CD4-positive, alpha-beta T cell treated with Interleukin-2 at 100 ng/mL for 4 hours (primary cell): ENCODE data around the gene RPL39.
"Not testable (repeated sequence)": the region's sequence is repeated elsewhere in the genome, so short reads cannot be mapped to it uniquely, and the experiment has no call there.

Experiments used
- DNase-seq: peaks from one replicate; pipeline ENCODE4 v3.0.0-alpha.2; 2020; ENCODE audit warnings: low spot score

RPL39 gene

DNA sequence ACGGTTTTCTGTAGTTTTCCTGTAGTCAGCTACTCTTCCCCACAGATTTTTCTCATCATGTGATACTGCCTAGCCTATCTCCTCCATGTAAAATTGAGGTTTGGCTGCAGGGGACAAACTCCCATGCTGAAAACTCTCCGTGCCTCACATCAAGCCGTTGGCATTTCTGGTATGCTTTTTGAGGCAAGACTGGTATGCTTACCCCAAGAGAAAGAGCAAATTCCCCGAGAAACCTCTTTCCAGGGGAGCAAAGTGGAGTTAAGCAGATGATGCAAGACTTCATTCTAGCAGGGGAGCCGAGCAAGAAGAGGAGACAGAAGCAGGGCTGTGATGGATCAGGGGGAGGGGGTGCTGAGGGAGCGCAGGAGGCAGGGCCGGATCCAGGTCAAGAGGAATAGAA is 28.2 kb downstream of the RPL39 start:
- DNase-seq, result no peak

DNA sequence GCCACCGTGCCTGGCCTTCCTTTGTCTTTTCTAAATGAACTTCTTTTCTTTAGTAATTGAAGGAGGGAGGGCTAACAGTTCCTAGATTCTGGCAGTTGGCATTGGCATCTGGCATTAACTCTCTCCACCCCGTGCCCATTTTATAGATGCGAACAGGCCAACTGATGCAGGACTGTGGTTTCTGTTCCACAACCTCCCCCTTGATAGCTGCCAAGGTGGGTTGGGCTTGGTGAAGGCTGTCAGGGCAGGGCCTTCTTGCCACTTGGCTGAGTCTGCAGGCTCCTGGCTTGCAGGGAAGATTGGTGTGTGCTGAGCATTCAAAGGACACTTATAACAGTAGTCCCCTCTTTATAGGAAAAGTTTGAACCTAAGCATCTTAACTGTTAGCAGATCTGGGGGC is 28.7 kb downstream of the RPL39 start:
- DNase-seq, result no peak

DNA sequence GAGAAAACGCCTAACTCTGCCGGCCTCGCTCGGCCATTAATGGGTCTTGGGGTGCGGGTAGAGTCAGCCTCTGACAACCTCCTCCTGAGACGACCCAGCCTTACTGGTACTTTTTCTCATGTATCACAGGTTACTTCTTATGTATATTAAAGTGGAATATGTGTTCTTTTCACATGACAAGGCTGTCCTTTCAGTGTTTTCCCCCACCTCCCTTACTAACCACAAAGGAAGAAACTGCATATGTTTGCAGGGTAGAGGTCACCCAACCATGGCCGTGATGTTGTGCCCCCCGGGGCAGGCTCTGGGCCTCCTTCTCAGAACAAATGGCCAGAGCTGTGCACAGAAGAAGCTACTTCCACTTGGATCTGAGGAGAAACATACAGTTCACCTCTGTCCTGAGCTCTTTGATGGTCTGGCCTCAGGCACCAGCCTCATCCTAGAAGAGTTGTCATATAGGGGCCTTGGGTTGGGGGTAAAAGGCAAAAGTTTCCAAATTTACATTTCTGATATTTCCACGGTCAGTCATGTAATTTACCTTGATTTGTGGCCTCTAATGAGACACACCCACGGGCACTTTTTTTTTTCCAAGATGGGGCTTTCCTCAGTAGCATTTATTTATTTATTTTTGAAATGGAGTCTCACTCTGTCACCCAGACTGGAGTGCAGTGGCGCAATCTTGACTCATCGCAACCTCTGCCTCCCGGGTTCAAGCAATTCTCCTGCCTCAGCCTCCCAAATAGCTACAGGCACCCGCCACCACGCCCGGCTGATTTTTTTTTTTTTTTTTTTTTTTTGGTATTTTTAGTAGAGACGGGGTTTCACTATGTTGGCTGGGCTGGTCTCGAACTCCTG is 31.2 kb downstream of the RPL39 start:
- DNase-seq, result no peak

DNA sequence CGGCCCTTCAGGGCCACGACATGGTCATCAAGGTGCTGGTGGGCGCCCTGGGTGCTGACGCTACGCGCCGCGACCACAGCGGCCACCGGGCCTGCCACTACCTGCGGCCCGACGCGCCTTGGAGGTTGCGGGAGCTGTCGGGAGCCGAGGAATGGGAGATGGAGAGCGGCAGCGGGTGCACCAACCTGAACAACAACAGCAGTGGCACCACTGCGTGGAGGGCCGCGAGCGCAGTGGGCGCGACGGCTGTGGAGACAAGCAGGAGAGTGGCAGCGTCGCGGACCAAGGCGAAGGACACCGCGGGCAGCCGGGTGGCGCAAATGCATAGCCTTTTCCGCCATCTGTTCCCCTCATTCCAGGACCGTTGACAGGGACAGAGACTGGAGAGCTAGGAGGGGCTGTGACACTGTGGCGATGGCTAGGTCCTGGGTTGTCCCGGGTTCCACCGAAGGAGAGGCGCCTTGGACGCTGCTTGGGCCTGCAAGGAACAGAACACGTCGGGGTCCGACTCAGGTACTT is 32.1 kb downstream of the RPL39 start:
- no peak for DNase-seq

DNA sequence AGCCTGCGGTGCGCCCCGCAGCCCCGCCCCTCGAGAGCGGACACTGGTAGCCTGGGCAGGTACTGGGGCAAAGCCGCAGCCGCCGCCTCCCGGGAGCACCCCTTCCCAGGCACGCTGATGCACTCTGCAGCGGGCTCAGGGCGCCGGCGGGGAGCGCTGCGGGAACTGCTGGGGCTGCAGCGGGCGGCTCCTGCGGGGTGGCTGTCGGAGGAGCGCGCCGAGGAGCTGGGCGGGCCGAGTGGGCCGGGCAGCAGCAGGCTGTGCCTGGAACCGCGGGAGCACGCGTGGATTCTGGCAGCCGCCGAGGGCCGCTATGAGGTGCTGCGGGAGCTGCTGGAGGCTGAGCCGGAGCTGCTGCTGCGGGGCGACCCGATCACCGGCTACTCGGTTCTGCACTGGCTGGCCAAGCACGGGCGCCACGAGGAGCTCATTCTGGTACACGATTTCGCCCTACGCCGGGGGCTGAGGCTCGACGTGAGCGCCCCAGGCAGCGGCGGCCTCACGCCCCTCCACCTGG is 32.6 kb downstream of the RPL39 start:
- DNase-seq, result peak; percentile 13

DNA sequence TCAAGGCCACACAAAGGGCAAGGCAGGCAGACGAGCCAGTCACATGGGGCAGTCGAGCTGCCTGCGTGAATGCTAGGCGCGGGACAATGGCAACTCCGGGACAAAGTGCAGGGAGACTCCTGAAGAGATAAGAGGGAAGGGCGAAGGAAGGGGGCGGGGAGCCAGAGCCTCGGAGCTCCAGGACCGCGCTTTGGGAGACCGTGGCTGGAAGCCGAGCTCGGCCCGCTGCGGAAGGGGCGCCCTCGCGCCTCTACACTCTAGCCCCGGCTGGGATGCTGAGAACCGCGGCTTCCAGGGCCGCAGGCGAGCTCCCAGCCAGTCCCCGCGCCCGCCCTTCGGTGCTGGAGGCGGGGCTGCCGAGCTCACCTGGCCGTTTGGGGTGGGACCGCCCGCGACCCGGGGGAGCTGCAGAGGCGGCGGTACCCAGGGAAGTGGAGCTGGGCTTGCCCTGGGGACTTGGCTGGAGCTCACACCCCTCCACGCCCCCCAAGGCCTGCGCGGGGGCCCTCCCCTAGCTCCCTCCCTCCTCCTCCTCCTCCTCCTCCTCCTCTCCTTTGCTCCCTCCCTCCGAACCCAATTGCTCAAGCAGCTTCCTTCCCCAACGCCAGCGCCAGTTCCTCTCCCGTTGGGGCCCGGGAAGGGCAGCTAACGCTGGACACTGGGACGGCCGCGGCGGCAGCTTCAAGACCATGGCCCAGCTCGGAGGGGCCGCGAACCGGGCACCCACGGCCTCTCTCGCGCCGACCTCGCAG is 33.3 kb downstream of the RPL39 start, which contains the start of gene SOWAHD:
Gene SOWAHD (plus strand): TSS at position 610 of the 752 bp plus-strand sequence. CDS start 80 bp downstream, at position 690.
- no peak for DNase-seq

DNA sequence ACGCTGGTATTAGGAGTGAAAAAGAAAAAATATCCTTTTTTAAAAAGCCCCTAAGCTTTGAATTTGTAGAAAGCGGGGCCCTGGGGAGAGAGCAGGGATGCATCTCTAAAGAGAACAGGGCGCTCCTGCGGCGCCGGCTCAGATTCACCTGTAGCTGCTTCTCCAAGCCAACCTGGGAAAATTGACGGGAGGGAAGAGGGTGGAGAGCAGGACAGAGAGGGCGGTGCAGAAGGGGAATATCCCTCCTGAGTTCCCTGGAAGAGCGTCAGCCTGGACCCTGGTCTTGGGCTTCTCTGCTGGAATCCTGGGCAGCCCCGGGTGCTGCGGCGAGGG is 33.8 kb downstream of the RPL39 start:
- no peak for DNase-seq

DNA sequence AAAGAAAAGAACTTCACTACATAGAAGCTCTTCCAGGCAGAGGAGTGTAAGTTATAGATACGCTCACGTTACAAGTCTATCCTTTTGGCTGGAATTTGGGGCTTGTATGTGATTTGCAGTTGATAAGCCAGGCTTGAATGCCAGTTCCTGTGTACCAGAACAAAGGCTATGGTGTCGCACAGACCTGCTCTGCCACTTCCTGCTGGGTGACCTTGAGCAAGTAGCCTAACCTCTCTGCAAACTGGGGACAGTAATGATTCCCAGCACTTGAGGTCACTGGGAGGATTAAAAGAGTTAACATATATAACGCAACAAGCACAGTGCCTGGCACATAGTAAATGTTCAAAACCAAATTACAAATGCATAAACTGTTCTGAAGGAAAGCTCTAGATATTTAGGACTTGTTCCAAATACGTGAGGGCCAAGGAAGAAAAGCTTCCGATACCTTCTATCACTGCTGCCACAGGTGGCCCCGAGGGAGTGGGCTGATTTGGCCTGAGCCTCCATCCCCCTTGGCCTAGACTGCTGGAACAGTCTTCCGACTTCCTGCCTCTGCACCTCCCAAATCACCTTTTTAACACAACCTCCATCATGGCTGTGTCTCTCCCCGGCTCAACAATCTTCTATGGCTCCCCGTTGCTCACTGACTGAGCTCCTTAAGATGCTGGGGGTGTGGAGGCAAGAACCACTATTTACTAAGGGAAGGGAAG is 34.3 kb downstream of the RPL39 start:
- DNase-seq, result no peak

DNA sequence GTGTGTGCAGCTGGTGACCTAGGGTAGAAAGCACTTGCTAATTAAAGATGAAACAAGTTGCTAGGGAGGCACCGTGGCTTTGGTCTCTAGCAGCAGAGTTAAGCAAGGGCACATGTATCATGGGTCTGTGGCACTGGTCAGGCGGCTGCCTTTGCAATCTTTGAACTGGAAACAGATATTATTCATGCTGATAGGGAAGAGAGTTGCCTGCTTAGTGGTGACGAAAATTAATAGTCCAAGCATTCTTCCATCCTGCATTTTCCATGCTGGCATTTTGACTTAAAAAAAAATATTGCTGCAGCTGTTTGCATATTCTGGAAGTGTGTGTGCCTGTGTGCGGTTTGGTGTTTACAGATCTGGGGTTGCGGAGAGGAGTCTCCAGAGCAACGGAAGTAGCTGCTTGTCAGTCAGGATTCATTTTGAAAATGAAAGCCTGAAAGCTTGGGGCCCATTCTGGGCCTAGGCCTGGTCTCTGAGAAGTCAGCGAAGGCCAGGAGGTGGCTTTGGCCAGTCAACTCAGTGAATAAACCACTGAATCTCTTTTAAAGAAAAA is 35.4 kb downstream of the RPL39 start:
- DNase-seq, result peak; percentile 46

DNA sequence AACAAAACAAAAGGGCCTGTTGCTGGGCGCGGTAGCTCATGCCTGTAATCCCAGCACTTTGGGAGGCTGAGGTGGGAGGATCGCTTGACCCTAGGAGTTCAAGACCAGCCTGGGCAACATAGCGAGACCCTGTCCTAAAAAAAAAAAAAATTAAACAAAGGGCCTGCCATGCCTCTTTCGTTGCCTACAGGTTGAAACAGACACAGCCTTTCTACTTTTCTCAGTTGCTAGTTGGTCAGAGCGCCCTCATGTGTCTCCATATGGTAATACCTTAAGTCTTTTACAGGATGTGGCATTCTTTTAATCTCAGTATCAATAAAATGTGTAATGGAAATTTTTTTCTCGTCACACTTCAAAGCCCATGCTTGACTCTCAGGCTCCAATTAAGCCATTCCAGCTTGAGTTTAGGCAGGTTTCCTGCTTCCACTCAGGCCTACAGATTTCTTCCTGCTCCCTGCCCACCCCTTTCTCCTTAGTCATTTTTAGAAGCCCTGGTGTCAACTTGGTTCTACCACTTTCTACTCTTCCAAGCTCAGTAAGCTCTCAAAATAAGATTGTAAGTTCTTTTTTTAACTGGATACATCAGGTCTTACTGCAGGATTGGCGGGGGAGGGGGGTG is 37.7 kb downstream of the RPL39 start:
- DNase-seq, result peak; percentile 79

DNA sequence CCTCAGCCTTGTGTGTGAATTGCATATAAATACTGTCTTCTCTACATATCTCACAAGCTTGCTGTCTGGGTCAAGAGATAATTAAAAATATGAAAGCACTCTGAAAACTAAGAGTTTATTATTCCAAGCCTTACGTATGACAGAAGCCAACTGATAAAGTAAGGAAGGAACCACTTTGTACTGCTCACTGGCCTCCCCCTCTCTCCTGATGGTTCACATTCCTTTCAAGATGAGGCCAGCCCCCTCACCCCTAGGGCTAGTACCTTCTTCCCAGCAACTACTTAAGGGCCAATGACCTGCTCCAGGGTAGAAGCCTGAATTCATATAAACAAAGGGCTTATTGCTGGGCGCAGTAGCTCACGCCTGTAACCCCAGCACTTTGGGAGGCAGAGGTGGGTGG is 38.4 kb downstream of the RPL39 start:
- no peak for DNase-seq

DNA sequence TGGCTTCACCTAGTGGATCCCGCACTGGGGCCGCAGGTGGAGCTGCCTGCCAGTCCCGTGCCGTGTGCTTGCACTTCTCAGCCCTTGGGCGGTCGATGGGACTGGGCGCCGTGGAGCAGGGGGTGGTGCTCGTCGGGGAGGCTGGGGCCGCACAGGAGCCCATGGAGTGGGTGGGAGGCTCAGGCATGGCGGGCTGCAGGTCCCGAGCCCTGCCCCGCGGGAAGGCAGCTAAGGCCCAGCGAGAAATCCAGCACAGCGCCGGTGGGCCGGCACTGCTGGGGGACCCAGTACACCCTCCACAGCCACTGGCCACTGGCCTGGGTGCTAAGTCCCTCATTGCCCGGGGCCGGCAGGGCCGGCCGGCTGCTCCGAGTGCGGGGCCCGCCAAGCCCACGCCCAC is 40.7 kb downstream of the RPL39 start:
- DNase-seq, result not testable (repeated sequence)

DNA sequence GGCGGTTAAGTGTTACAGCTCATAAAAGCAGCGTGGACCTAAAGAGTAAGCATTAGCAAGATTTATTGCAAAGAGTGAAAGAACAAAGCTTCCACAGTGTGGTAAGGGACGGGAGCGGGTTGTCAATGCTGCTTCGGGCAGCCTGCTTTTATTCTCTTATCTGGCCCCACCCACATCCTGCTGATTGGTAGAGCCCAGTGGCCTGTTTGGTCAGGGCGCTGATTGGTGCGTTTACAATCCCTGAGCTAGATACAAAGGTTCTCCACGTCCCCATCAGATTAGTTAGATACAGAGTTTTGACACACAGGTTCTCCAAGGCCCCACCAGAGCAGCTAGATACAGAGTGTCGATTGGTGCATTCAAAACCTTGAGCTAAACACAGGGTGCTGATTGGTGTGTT is 41.3 kb downstream of the RPL39 start:
- not testable (repeated sequence) for DNase-seq

DNA sequence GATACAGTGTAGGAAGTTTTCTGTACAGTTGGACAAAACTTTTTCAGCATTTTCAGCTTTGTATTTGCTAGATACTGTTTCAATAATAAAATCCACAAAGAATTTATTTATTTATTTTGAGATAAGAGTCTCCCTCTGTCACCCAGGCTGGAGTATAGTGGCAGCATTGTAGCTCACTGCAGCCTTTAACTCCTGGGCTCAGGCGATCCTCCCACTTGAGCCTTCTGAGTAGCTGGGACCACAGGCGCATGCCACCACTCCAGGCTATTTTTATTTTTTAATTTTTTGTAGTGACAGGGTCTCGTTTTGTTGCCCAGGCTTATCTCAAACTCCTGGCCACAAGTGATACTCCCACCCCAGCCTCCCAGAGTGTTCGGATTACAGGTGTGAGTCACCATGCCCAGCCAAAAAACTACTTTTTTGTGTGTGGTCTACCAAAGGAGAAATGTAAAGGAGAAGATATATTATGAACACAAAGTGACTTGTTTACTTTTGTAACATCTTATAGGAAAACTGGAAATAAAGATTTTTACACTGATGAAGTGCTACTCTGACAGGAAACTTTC is 46.1 kb downstream of the RPL39 start:
- no peak for DNase-seq

DNA sequence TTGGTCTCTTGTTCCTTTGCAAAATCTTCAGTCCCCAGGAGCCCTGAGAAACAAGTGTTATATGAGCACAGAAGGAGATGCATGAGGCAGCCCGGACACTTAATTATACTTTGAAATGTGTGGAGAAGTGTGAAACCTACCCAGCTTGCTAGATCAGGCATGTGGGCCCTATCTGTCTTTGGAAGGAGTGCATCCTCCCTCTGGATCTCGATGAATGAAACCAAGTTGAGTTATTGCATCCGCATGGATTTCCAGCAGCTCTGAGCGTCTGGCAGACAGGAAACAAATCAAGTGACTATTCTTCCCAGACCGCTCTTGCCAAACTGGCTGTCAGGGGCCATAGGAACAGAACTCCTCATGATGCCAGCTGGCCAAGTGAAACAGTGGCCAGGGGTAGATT is 52.7 kb downstream of the RPL39 start:
- DNase-seq, result no peak
